ENCODE data around the gene LRSAM1.

LRSAM1 gene

DNA sequence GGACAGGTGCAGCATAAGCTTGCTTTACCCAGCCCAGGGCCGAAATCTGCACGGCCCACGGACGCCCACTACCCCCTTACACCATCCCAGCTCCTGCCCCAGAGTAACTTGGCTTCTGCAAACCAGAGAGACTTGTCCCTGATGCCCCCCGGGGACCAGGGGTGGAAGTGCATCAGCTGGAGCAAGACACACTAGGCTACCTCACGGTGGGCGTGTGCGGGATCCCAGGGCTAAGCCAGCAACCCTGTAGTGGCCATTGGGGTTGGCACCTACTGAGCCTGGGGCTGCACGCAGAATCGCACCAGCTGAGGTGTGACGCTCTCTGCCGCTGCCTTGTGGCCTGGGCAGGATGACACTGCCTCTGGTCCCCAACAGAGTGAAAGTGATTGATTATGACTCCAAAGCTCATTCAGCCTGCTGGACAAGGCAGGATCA lies 33.3 kb upstream of the LRSAM1 start:
- Mint-ChIP-seq H3K27me3 (peaks cover 14% of the 10 kb centered on the region), H3K4me3 (no peak overlapping the region), H3K27ac (ENCODE audit: low read depth) (no peak overlapping the region), H3K36me3 (ENCODE audit: insufficient read depth) (peaks cover 2% of the 10 kb centered on the region), H3K9me3 (no peaks in the 10 kb centered on the region), H3K4me1 (peaks cover 13% of the 10 kb centered on the region)
- no peak for DNase-seq (ENCODE audit: low spot score in 2 of 2)
- peak; percentile 40 for ATAC-seq (replicated peaks; ENCODE audit: extremely low read depth, poor library complexity, severe bottlenecking)

DNA sequence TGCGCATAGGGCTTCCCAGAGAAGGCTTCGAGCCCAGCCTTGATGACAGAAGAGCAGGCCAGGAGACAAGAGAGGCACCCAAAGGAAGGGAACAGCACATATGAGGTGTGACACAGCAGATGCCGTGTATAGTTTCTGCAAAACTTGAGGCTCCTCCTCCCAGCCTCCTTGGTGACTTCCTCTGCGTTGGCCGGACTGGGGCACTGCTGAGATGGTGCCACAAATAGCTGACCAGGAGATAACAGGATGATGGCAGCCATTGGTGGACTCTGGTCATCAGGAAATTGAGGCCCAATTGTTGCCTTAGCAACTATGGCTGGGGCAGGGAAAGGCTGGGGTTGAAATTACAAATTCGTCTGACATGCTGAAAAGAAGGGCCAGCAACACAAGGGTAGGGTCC lies 32.0 kb upstream of the LRSAM1 start:
- H3K36me3 Mint-ChIP-seq (ENCODE audit: insufficient read depth): peaks cover 12% of the 10 kb centered on the region
- H3K27ac Mint-ChIP-seq (ENCODE audit: low read depth): no peak overlapping the region
- H3K4me1 Mint-ChIP-seq: peaks cover 26% of the 10 kb centered on the region
- DNase-seq (ENCODE audit: low spot score in 2 of 2) (no peak), ATAC-seq (replicated peaks; ENCODE audit: extremely low read depth, poor library complexity, severe bottlenecking) (no peak)
- H3K9me3 Mint-ChIP-seq: no peaks in the 10 kb centered on the region
- H3K27me3 Mint-ChIP-seq: peaks cover 10% of the 10 kb centered on the region
- no peak overlapping the region for H3K4me3 Mint-ChIP-seq

DNA sequence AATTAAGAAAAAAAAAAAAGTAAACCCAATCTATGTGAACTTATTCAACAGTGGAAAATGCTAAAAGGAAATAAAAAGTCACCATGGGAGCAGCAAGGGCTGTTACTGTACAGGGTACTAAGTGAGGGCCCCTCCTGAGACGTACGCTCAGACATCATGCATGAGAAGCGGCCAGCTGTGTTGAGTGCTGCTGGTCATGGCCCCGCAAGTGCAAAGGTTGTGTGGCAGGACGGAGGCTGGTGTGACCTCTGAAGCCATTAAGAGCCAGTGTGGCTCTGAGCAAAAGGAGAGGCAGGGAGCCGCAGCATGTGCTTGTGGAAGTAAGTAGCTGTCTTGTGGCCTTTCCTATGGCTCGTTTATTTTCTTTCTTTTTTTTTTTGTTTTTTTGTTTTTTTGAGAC lies 30.3 kb upstream of the LRSAM1 start:
- H3K27ac Mint-ChIP-seq (ENCODE audit: low read depth): no peak overlapping the region
- peaks cover 18% of the 10 kb centered on the region for H3K36me3 Mint-ChIP-seq (ENCODE audit: insufficient read depth)
- no peak for ATAC-seq (replicated peaks; ENCODE audit: extremely low read depth, poor library complexity, severe bottlenecking)
- H3K4me1 Mint-ChIP-seq: peaks cover 41% of the 10 kb centered on the region
- H3K27me3 Mint-ChIP-seq: no peaks in the 10 kb centered on the region
- DNase-seq (ENCODE audit: low spot score in 2 of 2): no peak
- H3K9me3 Mint-ChIP-seq: no peaks in the 10 kb centered on the region
- H3K4me3 Mint-ChIP-seq: no peak overlapping the region

DNA sequence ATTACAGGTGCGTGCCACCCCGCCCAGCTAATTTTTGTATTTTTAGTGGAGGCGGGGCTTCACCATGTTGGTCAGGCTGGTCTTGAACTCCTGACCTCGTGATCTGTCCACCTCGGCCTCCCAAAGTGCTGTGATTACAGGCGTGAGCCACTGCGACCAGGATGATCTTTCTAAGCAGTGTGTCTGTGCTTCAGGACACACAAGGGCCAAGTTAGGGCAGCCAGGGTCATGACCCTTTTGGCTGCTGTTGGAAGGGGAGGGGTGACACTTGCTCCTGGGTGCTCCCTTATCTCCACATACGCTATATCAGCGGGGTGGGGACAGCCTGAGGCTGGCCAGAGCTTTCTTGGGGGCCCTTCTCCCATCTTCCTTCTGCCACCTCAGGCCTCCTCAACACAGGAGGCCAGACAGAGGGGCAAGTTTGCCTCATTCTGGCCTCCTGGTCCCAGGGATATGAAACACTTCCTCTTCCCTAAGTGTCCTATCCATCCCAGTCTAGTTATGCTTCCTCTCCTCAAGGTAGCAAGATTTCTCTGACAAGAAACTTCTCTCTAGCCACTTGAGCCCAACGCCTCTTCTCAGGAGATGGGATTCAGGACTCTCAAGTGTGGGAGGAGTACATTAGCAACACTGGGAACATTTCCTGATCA lies 29.1 kb upstream of the LRSAM1 start:
- H3K27ac Mint-ChIP-seq (ENCODE audit: low read depth): no peak overlapping the region
- no peak overlapping the region for H3K4me3 Mint-ChIP-seq

DNA sequence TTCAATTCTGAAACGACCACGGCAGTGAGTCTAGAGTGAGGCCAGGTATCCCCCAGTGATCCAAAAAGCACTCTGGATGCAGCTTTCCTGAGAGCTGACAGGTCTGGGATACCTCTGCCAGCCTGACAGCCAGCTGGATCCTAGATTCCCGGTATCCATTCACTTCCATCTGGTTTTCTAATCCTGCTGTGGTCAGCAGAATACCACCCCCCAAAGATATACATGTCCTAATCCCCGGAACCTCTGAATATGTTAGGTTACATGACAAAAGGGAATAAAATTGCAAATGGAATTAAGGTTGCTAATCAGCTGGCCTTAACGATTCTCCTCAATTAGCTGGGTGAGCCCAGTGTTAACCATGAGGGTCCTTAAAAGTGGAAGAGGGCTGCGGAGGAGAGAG lies 28.5 kb upstream of the LRSAM1 start:
- Mint-ChIP-seq H3K27ac (ENCODE audit: low read depth) (peak overlapping the region; percentile 97), H3K4me3 (peak overlapping the region; percentile 99), H3K36me3 (ENCODE audit: insufficient read depth) (peaks cover 24% of the 10 kb centered on the region), H3K27me3 (no peaks in the 10 kb centered on the region), H3K4me1 (peaks cover 49% of the 10 kb centered on the region), H3K9me3 (no peaks in the 10 kb centered on the region)
- ATAC-seq (replicated peaks; ENCODE audit: extremely low read depth, poor library complexity, severe bottlenecking) (no peak), DNase-seq (ENCODE audit: low spot score in 2 of 2) (no peak)

More for the DNA sequence above, 29.1 kb upstream of the LRSAM1 start:
- Mint-ChIP-seq H3K27me3 (no peaks in the 10 kb centered on the region), H3K9me3 (no peaks in the 10 kb centered on the region), H3K36me3 (ENCODE audit: insufficient read depth) (peaks cover 24% of the 10 kb centered on the region), H3K4me1 (peaks cover 50% of the 10 kb centered on the region)
- ATAC-seq (replicated peaks; ENCODE audit: extremely low read depth, poor library complexity, severe bottlenecking) (no peak), DNase-seq (ENCODE audit: low spot score in 2 of 2) (no peak)

DNA sequence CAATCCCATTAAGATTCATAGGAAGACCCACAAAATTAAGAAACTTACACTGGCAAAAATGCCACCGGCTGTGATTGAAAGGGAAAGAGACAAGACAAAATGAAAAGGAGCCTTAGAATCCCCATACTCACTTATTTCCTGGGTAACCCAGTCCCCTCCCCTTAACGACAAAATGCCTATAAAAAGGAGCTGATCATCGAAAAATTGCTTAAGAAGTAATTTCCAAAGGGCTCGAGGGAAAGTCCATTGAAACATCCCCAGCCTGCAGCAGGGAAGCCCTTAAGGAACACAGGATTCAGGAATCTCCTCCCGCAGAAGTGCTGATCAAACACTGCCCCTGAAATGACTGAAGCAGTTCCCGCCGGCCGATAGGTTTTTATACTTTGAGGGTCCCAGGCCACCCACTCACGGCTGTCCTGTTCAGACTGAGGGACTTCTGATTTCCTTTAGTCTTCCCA lies 27.8 kb upstream of the LRSAM1 start:
- no peaks in the 10 kb centered on the region for H3K27me3 Mint-ChIP-seq
- peaks cover 45% of the 10 kb centered on the region for H3K4me1 Mint-ChIP-seq
- ATAC-seq (replicated peaks; ENCODE audit: extremely low read depth, poor library complexity, severe bottlenecking) (no peak), DNase-seq (ENCODE audit: low spot score in 2 of 2) (no peak)
- peak overlapping the region; percentile 99 for H3K4me3 Mint-ChIP-seq
- peaks cover 29% of the 10 kb centered on the region for H3K36me3 Mint-ChIP-seq (ENCODE audit: insufficient read depth)
- peak overlapping the region; percentile 97 for H3K27ac Mint-ChIP-seq (ENCODE audit: low read depth)
- no peaks in the 10 kb centered on the region for H3K9me3 Mint-ChIP-seq

DNA sequence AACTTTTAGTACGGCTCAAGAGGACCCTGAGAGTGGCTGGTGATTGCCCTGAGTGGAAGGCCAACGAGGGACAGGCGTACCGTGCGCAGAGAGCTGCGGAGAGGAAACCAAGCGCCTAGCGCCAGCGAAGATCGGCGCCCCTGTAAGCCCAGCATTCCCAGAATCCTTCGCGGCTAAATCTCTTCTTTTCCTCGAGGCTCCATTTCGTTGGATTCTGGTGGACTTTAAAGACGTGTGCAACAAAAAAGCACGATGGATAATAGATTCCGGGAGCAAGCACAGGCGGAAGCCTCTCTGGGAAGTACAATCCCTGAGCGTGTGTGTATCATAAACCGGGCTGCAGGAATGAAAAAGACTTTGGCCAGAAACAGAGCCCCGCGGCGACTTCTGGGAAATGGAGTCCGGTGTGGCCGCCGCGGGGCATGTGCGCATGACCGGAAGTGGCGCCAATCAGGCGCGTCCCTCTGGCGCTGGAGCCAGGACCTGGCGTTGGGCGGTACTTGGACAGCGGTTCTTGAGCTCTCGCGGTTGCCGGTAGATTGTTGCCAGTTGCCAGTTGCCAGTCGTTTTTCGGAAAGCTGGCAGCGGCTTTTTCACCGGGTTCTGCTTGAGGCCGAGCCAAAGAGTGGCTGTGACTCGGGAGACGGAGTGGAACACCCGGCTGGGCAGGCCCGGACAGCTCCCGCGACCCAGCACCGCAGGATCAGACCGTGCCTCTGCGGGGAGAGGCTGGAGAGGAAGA lies 27.2 kb upstream of the LRSAM1 start, which contains the start of gene ZNF79:
TSS of gene ZNF79 (plus strand) at position 449 of the 742 bp plus-strand sequence. CDS start 406 bp downstream, outside the sequence.
- ATAC-seq (replicated peaks; ENCODE audit: extremely low read depth, poor library complexity, severe bottlenecking) (peak; percentile 82), DNase-seq (ENCODE audit: low spot score in 2 of 2) (peak; percentile 81 to 84)
- Mint-ChIP-seq H3K9me3 (no peaks in the 10 kb centered on the region), H3K36me3 (ENCODE audit: insufficient read depth) (peaks cover 32% of the 10 kb centered on the region), H3K27me3 (no peaks in the 10 kb centered on the region), H3K4me3 (peak within 1 kb of the TSS; percentile 99), H3K27ac (ENCODE audit: low read depth) (peak within 1 kb of the TSS; percentile 97), H3K4me1 (peaks cover 45% of the 10 kb centered on the region)

DNA sequence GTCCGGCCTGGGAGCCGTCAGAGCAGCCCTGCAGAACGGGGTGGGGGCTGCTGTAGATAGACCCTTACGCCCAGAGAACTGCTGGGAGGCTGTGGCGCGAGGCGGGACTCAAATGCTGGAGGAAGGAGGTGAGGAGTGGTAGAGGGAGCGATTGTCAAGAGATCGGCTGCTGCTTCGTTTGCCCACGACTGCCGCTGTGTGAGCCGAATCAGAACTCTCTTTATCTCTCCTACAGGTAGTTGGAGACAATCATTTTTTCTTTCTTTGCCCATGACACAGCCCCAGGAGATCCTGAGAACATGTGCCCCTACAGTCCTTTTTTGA lies 26.7 kb upstream of the LRSAM1 start:
- no peaks in the 10 kb centered on the region for H3K27me3 Mint-ChIP-seq
- DNase-seq (ENCODE audit: low spot score in 2 of 2) (no peak), ATAC-seq (replicated peaks; ENCODE audit: extremely low read depth, poor library complexity, severe bottlenecking) (peak; percentile 48)
- H3K4me3 Mint-ChIP-seq: peak overlapping the region; percentile 99
- peaks cover 45% of the 10 kb centered on the region for H3K4me1 Mint-ChIP-seq
- H3K27ac Mint-ChIP-seq (ENCODE audit: low read depth): peak overlapping the region; percentile 97
- H3K9me3 Mint-ChIP-seq: no peaks in the 10 kb centered on the region
- H3K36me3 Mint-ChIP-seq (ENCODE audit: insufficient read depth): peaks cover 36% of the 10 kb centered on the region

DNA sequence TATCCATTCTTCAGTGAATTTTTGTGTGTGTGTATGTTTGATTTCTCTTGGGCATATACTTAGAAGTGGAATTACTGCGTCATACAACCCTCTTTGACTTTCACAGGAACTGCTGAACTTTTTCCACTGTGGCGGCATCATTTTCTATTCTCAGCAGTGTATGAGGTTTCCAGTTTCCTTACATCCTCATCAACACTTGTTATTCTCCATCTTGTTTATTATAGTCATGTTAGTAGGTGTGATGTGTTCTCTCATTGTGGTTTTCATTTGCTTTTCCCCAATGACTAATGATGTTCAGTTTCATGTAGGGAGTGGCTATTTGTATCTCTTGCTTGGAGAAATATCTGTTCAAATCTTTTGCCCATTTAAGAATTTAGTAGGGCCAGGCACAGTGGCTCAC lies 24.6 kb upstream of the LRSAM1 start:
- Mint-ChIP-seq H3K9me3 (no peaks in the 10 kb centered on the region), H3K4me3 (peak overlapping the region; percentile 51), H3K4me1 (peaks cover 45% of the 10 kb centered on the region), H3K27ac (ENCODE audit: low read depth) (peak overlapping the region; percentile 67), H3K36me3 (ENCODE audit: insufficient read depth) (peaks cover 53% of the 10 kb centered on the region), H3K27me3 (no peaks in the 10 kb centered on the region)
- DNase-seq (ENCODE audit: low spot score in 2 of 2): no peak
- ATAC-seq (replicated peaks; ENCODE audit: extremely low read depth, poor library complexity, severe bottlenecking): peak; percentile 44

DNA sequence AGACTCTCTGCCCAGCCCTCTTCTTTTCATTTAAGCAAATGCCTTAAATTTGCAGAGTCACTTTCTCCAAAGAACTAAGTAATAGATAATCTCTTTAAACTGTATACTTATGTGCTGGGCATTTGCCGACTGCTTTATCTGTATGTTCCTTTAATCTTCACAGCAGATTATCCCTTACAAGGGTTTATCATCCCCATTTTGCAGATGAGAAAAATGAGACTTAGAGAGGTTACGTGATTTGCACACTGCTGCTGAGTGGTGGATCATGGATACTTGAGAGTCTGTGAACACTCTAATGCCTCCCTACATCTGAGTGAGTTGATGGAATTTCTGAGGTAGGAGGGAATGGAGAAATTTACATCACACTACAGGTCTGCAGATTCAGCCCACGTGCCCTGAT lies 23.0 kb upstream of the LRSAM1 start:
- no peak overlapping the region for H3K4me3 Mint-ChIP-seq

DNA sequence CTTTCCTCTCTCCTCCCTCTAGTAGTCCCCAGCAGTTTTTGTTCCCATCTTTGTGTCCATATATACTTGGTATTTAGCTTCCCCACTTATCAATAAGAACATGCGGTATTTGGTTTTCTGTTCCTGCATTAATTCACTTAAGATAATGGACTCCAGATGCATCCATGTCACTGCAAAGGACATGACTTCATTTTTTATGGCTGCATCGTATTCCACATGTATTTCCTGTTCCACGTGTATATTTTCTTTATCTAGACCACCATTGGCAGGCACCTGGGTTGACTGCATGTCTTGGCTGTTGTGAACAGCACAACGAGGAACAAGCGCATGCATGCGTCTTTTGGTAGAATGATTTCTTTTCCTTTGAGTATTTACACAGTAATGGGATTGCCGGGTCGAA lies 20.9 kb upstream of the LRSAM1 start:
- Mint-ChIP-seq H3K27ac (ENCODE audit: low read depth) (no peak overlapping the region), H3K4me3 (no peak overlapping the region), H3K9me3 (no peaks in the 10 kb centered on the region), H3K4me1 (peaks cover 22% of the 10 kb centered on the region), H3K36me3 (ENCODE audit: insufficient read depth) (peaks cover 58% of the 10 kb centered on the region), H3K27me3 (no peaks in the 10 kb centered on the region)
- ATAC-seq (replicated peaks; ENCODE audit: extremely low read depth, poor library complexity, severe bottlenecking) (no peak), DNase-seq (ENCODE audit: low spot score in 2 of 2) (no peak)

More for the DNA sequence above, 23.0 kb upstream of the LRSAM1 start:
- Mint-ChIP-seq H3K9me3 (no peaks in the 10 kb centered on the region), H3K36me3 (ENCODE audit: insufficient read depth) (peaks cover 56% of the 10 kb centered on the region), H3K27me3 (no peaks in the 10 kb centered on the region), H3K4me1 (peaks cover 35% of the 10 kb centered on the region), H3K27ac (ENCODE audit: low read depth) (peak overlapping the region; percentile 35)
- DNase-seq (ENCODE audit: low spot score in 2 of 2) (no peak), ATAC-seq (replicated peaks; ENCODE audit: extremely low read depth, poor library complexity, severe bottlenecking) (no peak)

DNA sequence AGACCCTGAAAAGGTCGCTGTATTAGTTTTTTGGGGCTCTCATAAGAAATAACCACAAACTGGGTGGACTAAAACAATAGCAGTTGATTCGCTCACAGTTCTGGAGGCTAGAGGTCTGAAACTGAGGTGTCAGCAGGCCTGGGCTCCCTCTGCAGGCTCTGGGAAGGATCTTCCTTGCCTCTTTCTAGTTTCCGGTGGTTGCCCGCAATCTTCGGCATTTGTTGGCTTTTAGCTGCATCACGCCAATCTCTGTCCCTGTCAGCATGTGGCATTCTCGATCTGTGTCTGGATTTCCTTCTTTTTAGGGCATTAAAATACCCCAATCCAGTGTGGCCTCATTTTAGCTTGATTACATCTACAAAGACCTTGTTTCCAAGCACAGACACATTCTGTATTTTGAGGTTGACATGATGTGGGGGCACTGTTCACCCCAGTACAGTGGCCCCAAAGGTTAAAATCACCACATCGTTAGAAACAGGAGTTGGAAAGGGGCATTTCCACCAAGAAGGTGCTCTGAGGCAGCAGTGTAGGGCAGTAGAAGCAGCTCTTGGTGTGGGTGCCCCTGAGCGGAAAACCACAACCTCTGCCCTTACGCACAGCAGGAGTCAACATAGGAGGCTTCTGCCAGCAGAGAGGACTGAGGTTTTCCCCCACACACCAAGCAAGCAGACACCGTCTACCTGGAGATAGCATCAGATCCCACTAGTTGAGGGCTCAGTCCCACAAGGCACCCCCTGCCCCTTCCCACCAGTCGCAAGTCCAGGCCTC lies 13.6 kb upstream of the LRSAM1 start:
- H3K27ac Mint-ChIP-seq (ENCODE audit: low read depth): peak overlapping the region; percentile 65
- peak overlapping the region; percentile 47 for H3K4me3 Mint-ChIP-seq
- H3K4me1 Mint-ChIP-seq: peaks cover 30% of the 10 kb centered on the region
- ATAC-seq (replicated peaks; ENCODE audit: extremely low read depth, poor library complexity, severe bottlenecking) (peak; percentile 95), DNase-seq (ENCODE audit: low spot score in 2 of 2) (peak in 1 of 2 donors; percentile 46)
- peaks cover 56% of the 10 kb centered on the region for H3K36me3 Mint-ChIP-seq (ENCODE audit: insufficient read depth)
- no peaks in the 10 kb centered on the region for H3K9me3 Mint-ChIP-seq
- H3K27me3 Mint-ChIP-seq: no peaks in the 10 kb centered on the region

All from central memory CD8-positive, alpha-beta T cell (primary cell).